HL-60 (cell line): ENCODE measurements around the gene ENOX1.

Experiments
- DNase-seq, 2 experiments: peaks; one replicate each; pipeline ENCODE4 v3.0.0-alpha.2; 2010 to 2020; ENCODE audit warnings: low read depth in 1 of 2, low spot score in 1 of 2
- H3K27ac ChIP-seq: fragments of 250-450 bp; sonication (Bioruptor Pico); replicated peaks from 2 replicates; pipeline ENCODE4 v1.5.1; 2020; ENCODE audit warnings: mild to moderate bottlenecking, moderate library complexity
- H3K27me3 ChIP-seq: fragments of 250-450 bp; sonication (Bioruptor Pico); 2 replicates; pipeline ENCODE4 v1.5.1; 2021; ENCODE audit warnings: mild to moderate bottlenecking, moderate library complexity; ENCODE audit not compliant: insufficient read depth, poor library complexity, severe bottlenecking
- H3K4me3 ChIP-seq: replicated peaks from 2 replicates; pipeline ENCODE4 v1.5.1; 2011; ENCODE audit warnings: mild to moderate bottlenecking, control low read depth, low read length; ENCODE audit not compliant: insufficient read depth
- CTCF ChIP-seq: IDR thresholded peaks from one replicate; pipeline ENCODE4 v1.5.1; 2011; ENCODE audit warnings: low read length, control low read depth, inconsistent platforms; ENCODE audit not compliant: insufficient read depth
- GABPA ChIP-seq: IDR thresholded peaks from 2 replicates; pipeline ENCODE4 v1.6.1; 2012; ENCODE audit warnings: low read depth
- POLR2AphosphoS5 ChIP-seq: IDR thresholded peaks from 2 replicates; pipeline ENCODE4 v1.6.1; 2012; ENCODE audit warnings: low read depth
- REST ChIP-seq: IDR thresholded peaks from 2 replicates; pipeline ENCODE4 v1.6.1; 2012; ENCODE audit warnings: low read depth; ENCODE audit not compliant: insufficient replicate concordance
- SPI1 ChIP-seq: IDR thresholded peaks from 2 replicates; pipeline ENCODE4 v1.6.1; 2012; ENCODE audit warnings: low read depth, mild to moderate bottlenecking, borderline replicate concordance

Gene ENOX1

GRCh38 chr13:43221611-43222010 lies 565.2 kb downstream of the ENOX1 start:
- Histone ChIP-seq H3K27me3 (peaks cover 2% of the 10 kb centered on the region), H3K4me3 (no peak overlapping the region), H3K27ac (no peak overlapping the region)
- DNase-seq: no peak
- TF ChIP-seq POLR2AphosphoS5: no peak
- TF ChIP-seq GABPA: no peak
- no peak for TF ChIP-seq REST
- TF ChIP-seq CTCF: no peak
- TF ChIP-seq SPI1: no peak

GRCh38 chr13:43220873-43221595 lies 565.7 kb downstream of the ENOX1 start:
- peaks cover 2% of the 10 kb centered on the region for H3K27me3 ChIP-seq
- TF ChIP-seq POLR2AphosphoS5: no peak
- no peak for TF ChIP-seq GABPA
- TF ChIP-seq REST: no peak
- no peak for TF ChIP-seq SPI1
- no peak for TF ChIP-seq CTCF
- DNase-seq: no peak

GRCh38 chr13:43214124-43214523 lies 572.6 kb downstream of the ENOX1 start:
- H3K27me3 ChIP-seq: peaks cover 6% of the 10 kb centered on the region

More at GRCh38 chr13:43220873-43221595, 565.7 kb downstream of the ENOX1 start:
- Histone ChIP-seq H3K27ac (no peak overlapping the region), H3K4me3 (no peak overlapping the region)

More at GRCh38 chr13:43214124-43214523, 572.6 kb downstream of the ENOX1 start:
- DNase-seq: no peak
- Histone ChIP-seq H3K4me3 (no peak overlapping the region), H3K27ac (no peak overlapping the region)
- TF ChIP-seq POLR2AphosphoS5: no peak
- TF ChIP-seq CTCF: no peak
- no peak for TF ChIP-seq SPI1
